Endometrial microvascular endothelial cells (primary cell): ENCODE data around the gene NEURL4. TPM values are rescaled to one million over a fixed set of nuclear protein-coding genes. Genes with fewer than 3 reads are reported as not detected.

Source experiments
- in situ Hi-C: cut with HindIII; loops from 2 replicates; pipeline ENCODE4 v1.10.0; 2017; ENCODE audit warnings: low sequenced_read_pairs, low pct_unique_long_range_greater_than_20kb; ENCODE audit errors: inconsistent ontology term
- total RNA-seq: library from RNA; depleted of rRNA; stranded (reverse); fragments of >200 nt; gene quantifications from one replicate; pipeline ENCODE4 v1.2.3, GENCODE V29; 2015; ENCODE audit errors: inconsistent ontology term

NEURL4 gene
- total RNA-seq, 1 donor from 2014 or later: 15.1 TPM

- in situ Hi-C loops: no loop called here
Measured at GRCh38 chr17:7309628-7310027, 19.5 kb downstream of the NEURL4 start.

- in situ Hi-C loops: no loop called here
Measured at GRCh38 chr17:7308625-7309433, 20.3 kb downstream of the NEURL4 start.

GRCh38 chr17:7307686-7308624 lies 21.2 kb downstream of the NEURL4 start:
- in situ Hi-C loops: no loop called here

DNA sequence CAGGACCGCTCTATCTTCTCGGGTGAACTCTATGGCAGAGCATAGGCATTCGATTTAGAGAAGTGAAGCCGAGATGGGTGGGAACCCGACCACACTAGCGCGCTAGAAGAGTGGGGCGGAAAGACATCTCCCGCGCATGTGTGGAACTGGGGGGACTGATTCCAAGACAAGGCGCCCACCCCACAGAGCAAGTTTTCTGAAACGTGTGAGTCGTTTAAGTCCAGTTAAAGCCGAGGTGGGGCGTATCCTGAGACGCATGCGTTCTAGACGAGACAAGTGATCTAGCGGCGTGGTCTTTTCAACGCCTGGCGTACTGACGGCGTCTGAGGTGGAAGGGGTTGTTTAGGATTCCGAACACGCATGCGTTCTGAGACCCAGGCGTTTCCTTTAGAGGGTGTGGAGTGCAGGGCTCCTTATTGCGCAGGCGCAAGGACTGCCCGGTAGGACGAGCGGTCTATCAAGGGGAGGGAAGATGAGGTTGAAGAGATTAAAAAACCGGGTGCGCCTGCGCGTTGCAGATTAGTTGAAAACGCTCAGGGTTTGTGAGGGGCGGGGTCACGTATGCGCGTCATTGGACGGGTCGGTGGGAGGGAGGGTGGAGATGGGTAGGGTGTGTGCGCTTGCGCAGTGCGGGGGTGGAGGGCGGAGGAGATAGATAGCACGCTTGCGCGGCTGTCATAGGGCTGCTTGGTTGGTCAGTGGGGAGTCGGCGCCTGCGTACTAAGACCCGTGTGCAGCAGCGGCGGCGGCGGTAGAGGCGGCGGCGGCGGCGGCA lies 22.0 kb downstream of the NEURL4 start, which contains the start of gene EIF5A:
TSS of gene EIF5A (plus strand) at position 718 of the 775 bp plus-strand sequence. CDS start 2,008 bp downstream, outside the sequence.
- in situ Hi-C loops: no loop called here

GRCh38 chr17:7304179-7304578 lies 25.0 kb downstream of the NEURL4 start:
- in situ Hi-C loops: no loop called here

- in situ Hi-C loops: no loop called here
Measured at GRCh38 chr17:7296189-7296861, 32.8 kb downstream of the NEURL4 start.

DNA sequence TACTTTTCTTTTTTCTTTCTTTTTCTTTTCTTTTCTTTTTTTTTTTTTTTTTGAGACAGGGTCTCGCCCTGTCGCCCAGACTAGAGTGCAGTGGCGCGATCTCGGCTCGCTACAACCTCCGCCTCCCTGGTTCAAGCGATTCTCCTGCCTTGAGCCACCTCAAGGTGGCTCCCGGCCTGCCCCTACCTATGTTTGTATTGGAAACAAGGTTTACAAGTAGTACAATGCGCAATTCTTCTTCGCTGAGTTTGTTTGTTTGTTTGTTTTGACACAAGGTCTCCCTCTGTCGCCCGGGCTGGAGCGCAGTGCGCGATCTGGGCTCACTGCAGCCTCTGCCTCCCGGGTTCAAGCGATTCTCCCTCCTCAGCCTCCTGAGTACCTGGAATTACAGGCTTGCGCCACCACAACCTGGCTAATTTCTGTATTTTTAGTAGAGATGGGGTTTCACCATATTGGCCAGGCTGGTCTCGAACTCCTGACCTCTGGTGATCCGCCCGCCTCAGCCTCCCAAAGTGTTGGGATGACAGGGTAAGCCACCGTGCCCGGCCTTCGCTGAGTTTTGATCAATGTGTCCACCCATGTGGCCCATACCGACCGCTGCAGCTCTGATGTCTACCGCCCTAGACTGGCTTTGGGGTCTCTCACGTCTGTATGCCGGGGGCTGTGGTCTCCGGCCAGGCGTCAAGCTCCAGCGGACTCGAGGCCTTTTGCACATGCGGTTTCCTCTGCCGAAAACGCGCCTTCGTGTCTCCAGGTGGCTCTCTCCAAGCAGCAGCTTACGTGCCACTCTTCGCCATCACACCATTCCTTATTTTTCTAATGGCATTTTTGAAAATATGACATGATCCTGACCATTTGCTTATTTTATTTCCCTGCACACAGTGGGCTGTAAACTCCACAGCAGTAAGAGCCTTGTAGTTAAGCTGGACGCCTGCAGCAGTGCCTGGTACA lies 33.6 kb downstream of the NEURL4 start:
- in situ Hi-C loops: no loop called here

DNA sequence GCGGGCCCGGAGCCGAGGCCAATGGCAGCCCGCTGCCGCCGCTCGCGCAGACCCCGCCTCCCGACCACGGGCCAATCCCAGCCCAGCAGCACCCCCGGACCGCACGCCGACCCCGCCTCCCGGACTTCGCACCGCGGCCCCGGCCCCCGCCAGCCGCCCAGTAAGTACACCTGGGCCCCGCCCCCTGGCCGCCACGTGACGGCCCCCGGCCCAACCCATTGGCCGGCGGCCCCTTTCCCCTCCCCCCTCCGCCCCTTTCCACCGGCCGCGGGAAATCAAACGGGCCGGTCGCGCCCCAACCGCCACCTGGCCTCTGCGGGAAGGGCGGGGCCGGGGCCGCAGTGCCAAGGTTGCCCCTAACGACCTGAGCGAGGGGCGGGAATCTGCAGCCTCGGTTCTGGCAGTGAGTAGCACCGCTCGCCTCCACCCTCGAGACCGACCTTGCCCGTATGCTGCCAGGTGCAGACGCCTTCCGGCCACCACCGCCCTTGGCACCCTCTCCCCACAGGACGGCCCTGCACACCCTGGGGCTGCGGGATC lies 34.5 kb downstream of the NEURL4 start, which contains the start of gene YBX2:
TSS of gene YBX2 (minus strand) at position 26 of the 540 bp plus-strand sequence. CDS start 139 bp downstream, outside the sequence.
- in situ Hi-C loops: no loop called here

- in situ Hi-C loops: no loop called here
Measured at GRCh38 chr17:7293816-7294613, 35.1 kb downstream of the NEURL4 start.

DNA sequence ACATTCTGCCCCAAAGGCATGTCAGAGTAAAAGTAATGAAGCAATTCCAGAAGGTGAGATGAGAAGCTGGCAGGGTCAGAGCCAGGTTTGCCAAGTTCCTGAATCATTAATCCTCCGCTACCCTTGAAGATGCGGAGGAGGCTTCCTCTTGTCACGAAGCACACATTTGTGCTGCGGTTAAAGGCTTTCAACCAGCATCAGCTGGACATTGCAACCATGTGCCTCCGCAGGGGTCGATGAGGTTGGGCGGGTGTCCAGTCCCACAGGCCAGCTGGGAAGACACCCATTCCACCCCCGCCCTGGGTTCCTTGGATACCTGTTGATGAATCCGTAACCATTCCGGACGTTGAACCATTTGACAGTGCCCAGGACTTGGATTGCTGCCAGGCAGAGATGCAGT lies 36.0 kb downstream of the NEURL4 start:
- in situ Hi-C loops: no loop called here

DNA sequence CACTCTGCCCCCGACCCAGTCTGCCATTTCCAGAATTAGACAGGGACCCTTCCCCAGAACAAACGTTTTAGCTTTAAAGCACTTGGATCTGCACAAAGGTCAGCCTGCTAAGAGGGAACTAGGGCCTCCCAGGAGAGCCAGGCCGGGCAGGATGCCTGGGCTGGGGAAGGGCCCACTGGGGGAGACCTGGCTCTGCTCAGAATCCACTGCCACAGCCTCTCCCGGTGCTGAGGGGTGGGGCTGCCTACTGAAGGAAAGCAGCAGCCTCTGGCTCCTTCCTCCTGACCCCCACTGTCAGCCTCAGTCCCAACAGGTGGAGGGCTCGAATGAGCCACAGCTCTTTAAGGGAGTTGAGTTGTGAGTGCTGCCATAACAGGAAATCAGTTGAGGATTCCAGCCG lies 36.4 kb downstream of the NEURL4 start:
- in situ Hi-C loops: no loop called here

- in situ Hi-C loops: no loop called here
Measured at GRCh38 chr17:7292194-7292593, 36.9 kb downstream of the NEURL4 start.

DNA sequence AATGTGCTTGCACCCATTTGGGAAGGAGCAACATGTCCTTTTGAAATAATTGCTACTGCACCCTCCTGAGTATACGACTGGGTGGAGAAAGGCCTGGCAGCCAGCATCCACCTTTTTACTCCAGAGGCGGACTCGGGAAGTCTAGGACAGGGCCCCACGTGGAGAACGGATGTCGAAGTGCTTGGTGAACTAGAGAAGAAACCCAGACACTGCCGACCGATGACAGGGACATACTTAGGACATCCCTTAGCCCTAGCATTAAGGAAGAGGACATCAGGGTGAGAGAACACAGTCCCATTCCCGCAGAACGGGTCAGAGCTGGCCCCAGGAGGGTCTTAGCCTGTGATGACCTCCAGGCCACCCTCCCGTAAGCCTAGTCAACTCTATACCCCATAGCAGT lies 38.5 kb downstream of the NEURL4 start:
- in situ Hi-C loops: no loop called here

DNA sequence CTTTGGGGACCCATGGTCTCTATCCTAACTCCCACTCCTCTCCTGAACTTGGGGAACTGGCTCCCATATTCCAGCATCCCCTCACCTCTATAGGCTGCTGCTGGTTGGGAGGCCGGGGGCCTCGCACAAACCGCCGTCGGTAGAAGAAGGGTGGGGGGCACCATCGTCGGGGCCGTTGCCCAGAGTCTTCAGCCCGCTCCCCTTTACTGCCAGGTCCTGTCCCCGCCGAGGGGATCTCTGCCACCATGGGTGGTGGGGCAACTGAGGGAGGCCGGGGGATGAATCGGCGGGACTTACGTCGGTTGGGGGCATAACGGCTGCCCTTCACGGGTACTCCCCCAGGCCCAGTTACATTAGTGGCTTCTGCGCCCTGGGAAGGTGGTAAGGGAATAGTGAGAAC lies 39.0 kb downstream of the NEURL4 start:
- in situ Hi-C loops: no loop called here

- in situ Hi-C loops: no loop called here
Measured at GRCh38 chr17:7289256-7290032, 39.7 kb downstream of the NEURL4 start.

DNA sequence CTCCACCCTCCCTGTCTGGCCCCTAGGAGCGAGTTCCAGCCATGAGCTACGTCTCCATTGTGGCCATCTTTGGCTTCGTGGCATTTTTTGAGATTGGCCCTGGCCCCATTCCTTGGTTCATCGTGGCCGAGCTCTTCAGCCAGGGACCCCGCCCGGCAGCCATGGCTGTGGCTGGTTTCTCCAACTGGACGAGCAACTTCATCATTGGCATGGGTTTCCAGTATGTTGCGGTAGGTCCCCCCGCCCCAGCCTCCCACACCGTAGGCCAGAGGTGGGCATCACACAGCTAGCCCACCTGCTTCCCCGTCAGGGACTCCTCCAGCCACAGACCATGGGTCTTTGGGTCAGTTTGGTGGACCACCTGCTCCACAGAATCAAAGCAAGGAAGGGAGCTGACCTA lies 43.5 kb downstream of the NEURL4 start:
- in situ Hi-C loops: no loop called here
